ENCODE results near the gene SCUBE3.

The SCUBE3 gene

GRCh38 chr6:35195120-35195780 lies 18.5 kb upstream of the SCUBE3 start:
- Histone ChIP-seq H3K4me1 (ENCODE audit: insufficient read depth, low read length) (no peaks in the 10 kb centered on the region), H3K9me3 (ENCODE audit: insufficient read depth, low read length, severe bottlenecking) (no peaks in the 10 kb centered on the region), H3K9ac (ENCODE audit: low read depth, low read length) (no peak overlapping the region), H4K20me1 (ENCODE audit: insufficient read depth, low read length) (no peaks in the 10 kb centered on the region), H3K4me3 (ENCODE audit: low read depth in 1 of 2, low read length in 2 of 2) (no peak overlapping the region), H3K4me2 (ENCODE audit: insufficient read depth, low read length) (no peak overlapping the region), H3K27me3 (ENCODE audit: insufficient read depth, low read length, poor library complexity) (peaks cover 10% of the 10 kb centered on the region), H3K36me3 (ENCODE audit: insufficient read depth, low read length) (no peaks in the 10 kb centered on the region), H3K79me2 (ENCODE audit: insufficient read depth, low read length) (no peaks in the 10 kb centered on the region), H3K27ac (ENCODE audit: low read length) (no peak overlapping the region), H2AFZ (ENCODE audit: low read depth, low read length) (no peak overlapping the region)
- no peak for DNase-seq
- no peak for ATAC-seq (ENCODE audit: insufficient read depth, low read depth)
- TF ChIP-seq EZH2 (IDR thresholded peaks at IDR 0.05; ENCODE audit: borderline replicate concordance, low read depth, low read length, severe bottlenecking) (no peak), CTCF (IDR thresholded peaks at IDR 0.05; ENCODE audit: borderline replicate concordance, extremely low read depth, low read length, poor library complexity, severe bottlenecking) (no peak)

- H3K79me2 ChIP-seq (ENCODE audit: insufficient read depth, low read length): no peaks in the 10 kb centered on the region
- H3K27me3 ChIP-seq (ENCODE audit: insufficient read depth, low read length, poor library complexity): peaks cover 10% of the 10 kb centered on the region
- no peak overlapping the region for H3K4me3 ChIP-seq (ENCODE audit: low read depth in 1 of 2, low read length in 2 of 2)
- DNase-seq (no peak), ATAC-seq (ENCODE audit: insufficient read depth, low read depth) (no peak)
- TF ChIP-seq CTCF (IDR thresholded peaks at IDR 0.05; ENCODE audit: borderline replicate concordance, extremely low read depth, low read length, poor library complexity, severe bottlenecking) (no peak), EZH2 (IDR thresholded peaks at IDR 0.05; ENCODE audit: borderline replicate concordance, low read depth, low read length, severe bottlenecking) (no peak)
- H4K20me1 ChIP-seq (ENCODE audit: insufficient read depth, low read length): no peaks in the 10 kb centered on the region
- H3K27ac ChIP-seq (ENCODE audit: low read length): no peak overlapping the region
- H2AFZ ChIP-seq (ENCODE audit: low read depth, low read length): no peak overlapping the region
- H3K9ac ChIP-seq (ENCODE audit: low read depth, low read length): no peak overlapping the region
- H3K36me3 ChIP-seq (ENCODE audit: insufficient read depth, low read length): no peaks in the 10 kb centered on the region
- no peaks in the 10 kb centered on the region for H3K4me1 ChIP-seq (ENCODE audit: insufficient read depth, low read length)
- H3K4me2 ChIP-seq (ENCODE audit: insufficient read depth, low read length): no peak overlapping the region
- H3K9me3 ChIP-seq (ENCODE audit: insufficient read depth, low read length, severe bottlenecking): no peaks in the 10 kb centered on the region
Measured at GRCh38 chr6:35197196-35197595, 16.6 kb upstream of the SCUBE3 start.

- peaks cover 4% of the 10 kb centered on the region; the same call in 1 of the 2 replicates for H4K20me1 ChIP-seq (ENCODE audit: insufficient read depth, low read length)
- H3K36me3 ChIP-seq (ENCODE audit: insufficient read depth, low read length): no peaks in the 10 kb centered on the region
- H3K27ac ChIP-seq (ENCODE audit: low read length): no peak overlapping the region
- no peak for TF ChIP-seq CTCF (IDR thresholded peaks at IDR 0.05; ENCODE audit: borderline replicate concordance, extremely low read depth, low read length, poor library complexity, severe bottlenecking)
- TF ChIP-seq EZH2 (IDR thresholded peaks at IDR 0.05; ENCODE audit: borderline replicate concordance, low read depth, low read length, severe bottlenecking): no peak
- H3K4me3 ChIP-seq (ENCODE audit: low read depth in 1 of 2, low read length in 2 of 2): no peak overlapping the region
- no peak overlapping the region for H2AFZ ChIP-seq (ENCODE audit: low read depth, low read length)
- no peaks in the 10 kb centered on the region for H3K79me2 ChIP-seq (ENCODE audit: insufficient read depth, low read length)
- DNase-seq (no peak), ATAC-seq (ENCODE audit: insufficient read depth, low read depth) (no peak)
- H3K9me3 ChIP-seq (ENCODE audit: insufficient read depth, low read length, severe bottlenecking): no peaks in the 10 kb centered on the region
- no peak overlapping the region for H3K9ac ChIP-seq (ENCODE audit: low read depth, low read length)
- peaks cover 3% of the 10 kb centered on the region for H3K27me3 ChIP-seq (ENCODE audit: insufficient read depth, low read length, poor library complexity)
- no peak overlapping the region for H3K4me2 ChIP-seq (ENCODE audit: insufficient read depth, low read length)
- no peaks in the 10 kb centered on the region for H3K4me1 ChIP-seq (ENCODE audit: insufficient read depth, low read length)
Measured at GRCh38 chr6:35199866-35200265, 13.9 kb upstream of the SCUBE3 start.
